RWPE1 (cell line): ENCODE results near the gene MCAT.
A peak's percentile ranks its signal among the peaks of the same experiment; 100 is the strongest.

ENCODE experiments used
- CTCF ChIA-PET: fragments of 350-600 bp; sonication (Branson Sonifier 250); formaldehyde crosslinking; extraction: SDS; loops from one replicate; lab custom pipeline; 2021; lab: Yijun Ruan, JAX
- POLR2A ChIA-PET: fragments of 400-600 bp; formaldehyde crosslinking; extraction: SDS; loops from one replicate; lab custom pipeline; 2020; ENCODE audit warnings: antibody characterized with exemption; ENCODE audit not compliant: low non-redundant PET; lab: Yijun Ruan, JAX
- DNase-seq: peaks from one replicate; pipeline ENCODE4 v3.0.0; 2012; ENCODE audit warnings: low spot score
- H3K27ac ChIP-seq: fragments of 450-650 bp; 2 replicates; pipeline ENCODE4 v1.5.1; 2017
- TF ChIP-seq, protein P1 (sequence below): fragments of 450-650 bp; conservative IDR thresholded peaks from 2 replicates; pipeline ENCODE4 v1.5.1; 2017; ENCODE audit warnings: low read depth, mild to moderate bottlenecking

MCAT gene

DNA sequence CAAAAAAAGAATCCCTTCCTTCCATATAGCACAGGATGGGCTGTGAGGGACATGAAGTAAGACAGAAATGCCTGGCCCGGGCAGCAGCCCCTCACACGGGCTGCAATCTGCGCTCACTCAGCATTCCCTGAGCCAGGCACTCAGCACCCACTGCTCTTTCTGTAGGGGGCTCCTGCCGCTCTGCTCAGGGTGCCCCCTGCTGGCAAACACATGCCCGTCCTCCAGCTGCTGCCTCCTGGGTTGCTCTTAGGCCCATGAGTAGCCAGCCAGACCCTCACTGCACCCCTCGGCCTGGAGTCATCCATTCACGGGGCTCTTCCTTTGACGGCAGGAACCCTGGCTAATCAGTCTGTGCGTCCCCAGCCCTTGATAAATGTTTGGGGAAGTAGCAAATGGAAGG, 6.9 kb downstream of the MCAT start:
- CTCF ChIA-PET, result interaction anchor here (1.3 kb wide), 1 partner anchor 14 kb away, joined by 3 read pairs; no protein-coding TSS in a partner anchor
- TF ChIP-seq, protein P1, sequence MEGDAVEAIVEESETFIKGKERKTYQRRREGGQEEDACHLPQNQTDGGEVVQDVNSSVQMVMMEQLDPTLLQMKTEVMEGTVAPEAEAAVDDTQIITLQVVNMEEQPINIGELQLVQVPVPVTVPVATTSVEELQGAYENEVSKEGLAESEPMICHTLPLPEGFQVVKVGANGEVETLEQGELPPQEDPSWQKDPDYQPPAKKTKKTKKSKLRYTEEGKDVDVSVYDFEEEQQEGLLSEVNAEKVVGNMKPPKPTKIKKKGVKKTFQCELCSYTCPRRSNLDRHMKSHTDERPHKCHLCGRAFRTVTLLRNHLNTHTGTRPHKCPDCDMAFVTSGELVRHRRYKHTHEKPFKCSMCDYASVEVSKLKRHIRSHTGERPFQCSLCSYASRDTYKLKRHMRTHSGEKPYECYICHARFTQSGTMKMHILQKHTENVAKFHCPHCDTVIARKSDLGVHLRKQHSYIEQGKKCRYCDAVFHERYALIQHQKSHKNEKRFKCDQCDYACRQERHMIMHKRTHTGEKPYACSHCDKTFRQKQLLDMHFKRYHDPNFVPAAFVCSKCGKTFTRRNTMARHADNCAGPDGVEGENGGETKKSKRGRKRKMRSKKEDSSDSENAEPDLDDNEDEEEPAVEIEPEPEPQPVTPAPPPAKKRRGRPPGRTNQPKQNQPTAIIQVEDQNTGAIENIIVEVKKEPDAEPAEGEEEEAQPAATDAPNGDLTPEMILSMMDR, result peak; percentile 49
- POLR2A ChIA-PET, result no interaction called here
- peak overlapping the region; percentile 16; the same call in 1 of the 2 replicates for H3K27ac ChIP-seq
- DNase-seq, result no peak

- H3K27ac ChIP-seq, result no peak overlapping the region
- no peak for DNase-seq
- POLR2A ChIA-PET, result no interaction called here
- TF ChIP-seq, protein P1, result no peak
- CTCF ChIA-PET, result interaction anchor here (0.9 to 1.3 kb wide), 2 partner anchors 10 to 15 kb away, joined by 3 read pairs; no protein-coding TSS in a partner anchor
Observed at GRCh38 chr22:43135565-43135964, 7.6 kb downstream of the MCAT start.

- TF ChIP-seq, protein P1, result no peak
- no peak overlapping the region; the same call in 1 of the 2 replicates for H3K27ac ChIP-seq
- no peak for DNase-seq
- ChIA-PET POLR2A (no interaction called here), CTCF (interaction anchor here (0.7 kb wide), 1 partner anchor 38 kb away, joined by 4 read pairs; no protein-coding TSS in a partner anchor)
Observed at GRCh38 chr22:43134553-43134952, 8.6 kb downstream of the MCAT start.

GRCh38 chr22:43133401-43133800, 9.8 kb downstream of the MCAT start:
- ChIA-PET POLR2A (no interaction called here), CTCF (no interaction called here)
- no peak for DNase-seq
- TF ChIP-seq, protein P1, result no peak
- no peak overlapping the region for H3K27ac ChIP-seq

DNA sequence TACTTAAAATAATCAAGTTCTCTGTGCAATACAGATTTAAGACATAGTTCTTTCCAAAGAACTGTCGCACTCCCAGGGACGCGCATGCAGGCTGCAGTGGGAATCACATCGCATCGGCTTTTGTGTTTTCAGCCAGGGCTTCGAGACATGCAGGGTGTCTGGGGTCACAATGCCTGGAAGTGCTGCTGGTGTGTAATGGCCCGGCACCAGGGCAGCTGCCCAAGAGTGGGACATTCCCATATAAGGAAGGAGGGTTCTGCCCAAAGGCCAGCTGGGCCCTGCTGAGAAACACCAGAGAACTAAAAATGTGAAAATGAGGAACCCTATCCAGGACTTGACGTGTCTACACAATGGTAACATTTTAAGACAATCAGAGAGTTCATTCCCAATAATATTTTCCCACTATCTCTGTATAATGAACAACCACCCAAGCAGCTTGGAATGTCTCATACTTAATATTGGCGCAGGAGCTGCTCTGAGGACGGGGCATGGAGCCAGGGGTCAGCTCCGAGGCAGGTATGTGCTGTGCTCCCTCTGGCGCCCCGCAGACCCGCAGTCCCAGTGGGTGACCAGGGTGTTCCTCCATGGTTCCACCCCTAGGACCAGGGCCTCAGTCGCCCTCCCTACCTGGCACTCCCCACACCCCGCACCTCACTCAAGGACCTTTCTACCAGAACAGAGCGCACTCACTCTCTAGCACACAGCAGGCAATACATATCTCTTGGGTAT, 11.3 kb downstream of the MCAT start:
- CTCF ChIA-PET, result no interaction called here
- DNase-seq, result no peak
- POLR2A ChIA-PET, result no interaction called here
- TF ChIP-seq, protein P1, result no peak
- peak overlapping the region; percentile 29 for H3K27ac ChIP-seq

DNA sequence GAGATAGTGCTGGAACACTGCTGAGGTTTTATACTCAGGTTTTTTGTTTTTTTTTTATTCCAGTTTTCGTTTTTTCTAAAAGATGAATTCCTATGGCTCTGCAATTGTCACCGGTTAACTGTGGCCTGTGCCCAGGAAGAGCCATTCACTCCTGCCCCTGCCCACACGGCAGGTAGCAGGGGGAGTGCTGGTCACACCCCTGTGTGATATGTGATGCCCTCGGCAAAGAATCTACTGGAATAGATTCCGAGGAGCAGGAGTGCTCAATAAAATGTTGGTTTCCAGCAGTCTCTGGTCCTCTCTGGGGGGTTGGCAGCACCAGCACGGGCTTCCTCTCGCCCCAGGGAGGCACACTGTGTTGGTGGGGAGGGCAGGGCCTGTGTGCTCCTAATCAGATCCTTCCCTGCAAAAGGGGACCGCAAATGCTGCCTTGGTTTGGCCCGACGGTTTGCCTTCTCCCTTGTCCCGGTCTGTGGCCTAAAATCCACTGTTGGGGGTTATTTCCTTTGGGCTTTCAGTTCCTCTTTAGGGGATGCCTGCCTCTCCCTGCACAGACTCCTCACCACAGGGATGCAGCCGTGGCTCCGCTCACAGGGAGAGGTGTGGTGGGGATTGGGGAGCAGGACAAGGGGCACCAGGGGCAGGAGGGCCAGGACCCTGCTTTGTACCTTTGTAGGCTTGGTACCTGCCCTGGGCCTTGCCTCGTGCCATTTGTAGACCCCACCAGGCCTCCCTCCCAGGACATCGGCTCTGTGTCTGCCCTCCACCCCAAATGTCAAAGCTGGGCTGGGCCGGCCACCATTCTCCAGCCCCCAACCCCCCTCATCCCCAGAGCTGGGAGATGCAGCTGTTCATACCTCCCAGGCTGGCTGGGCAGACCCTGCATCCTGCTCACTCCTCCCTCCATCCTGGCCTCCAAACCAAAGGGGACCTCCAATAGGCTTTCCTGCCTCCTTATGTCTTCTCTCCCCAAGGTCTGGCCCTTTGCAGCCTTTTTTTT, 13.5 kb downstream of the MCAT start:
- ChIA-PET CTCF (no interaction called here), POLR2A (no interaction called here)
- DNase-seq, result no peak
- peak overlapping the region; percentile 43 for H3K27ac ChIP-seq
- TF ChIP-seq, protein P1, result no peak
